ENCODE data around the gene LRFN2. TPM values are rescaled to one million over a fixed set of nuclear protein-coding genes. Genes with fewer than 3 reads are reported as not detected.

Gene LRFN2
- total and polyA plus RNA-seq, 2 experiments from 2014 or later = 0.29 to 2.5 TPM

DNA sequence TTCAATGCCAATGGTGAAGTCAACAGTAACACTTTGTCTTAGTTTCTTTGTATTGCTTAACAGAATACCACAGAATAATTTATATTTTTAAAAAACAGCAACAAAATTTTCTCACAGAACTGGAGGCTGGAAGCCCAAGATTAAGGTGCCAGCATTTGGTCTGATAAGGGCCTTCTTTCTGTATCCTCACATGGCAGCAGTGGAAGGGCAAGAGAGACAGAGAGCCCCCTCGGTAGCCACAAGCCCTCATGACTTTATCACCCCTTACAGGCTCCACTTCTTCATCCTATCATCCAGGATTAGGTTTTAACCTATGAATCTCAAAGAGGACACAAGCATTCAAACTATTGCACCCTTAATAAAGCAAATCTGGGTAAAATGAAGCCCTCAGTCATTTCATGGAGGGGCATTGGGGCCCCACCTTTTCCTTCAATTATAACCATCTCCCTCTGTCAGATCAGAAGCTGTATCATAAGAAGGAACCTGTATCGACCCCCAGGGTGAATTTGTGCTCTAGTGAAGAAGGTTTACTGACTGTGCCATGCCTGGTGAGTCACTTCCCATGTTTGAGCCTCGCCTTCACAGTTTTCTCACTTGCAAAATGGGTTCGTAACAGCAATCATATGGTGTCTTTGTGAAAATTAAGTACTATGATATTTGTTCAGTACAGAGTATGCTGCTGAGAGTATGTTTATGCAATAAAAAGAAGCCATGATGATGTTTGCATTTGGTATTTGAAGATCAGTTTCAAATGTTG is 178.2 kb downstream of the LRFN2 start (continued):
- TF ChIP-seq, protein P1, sequence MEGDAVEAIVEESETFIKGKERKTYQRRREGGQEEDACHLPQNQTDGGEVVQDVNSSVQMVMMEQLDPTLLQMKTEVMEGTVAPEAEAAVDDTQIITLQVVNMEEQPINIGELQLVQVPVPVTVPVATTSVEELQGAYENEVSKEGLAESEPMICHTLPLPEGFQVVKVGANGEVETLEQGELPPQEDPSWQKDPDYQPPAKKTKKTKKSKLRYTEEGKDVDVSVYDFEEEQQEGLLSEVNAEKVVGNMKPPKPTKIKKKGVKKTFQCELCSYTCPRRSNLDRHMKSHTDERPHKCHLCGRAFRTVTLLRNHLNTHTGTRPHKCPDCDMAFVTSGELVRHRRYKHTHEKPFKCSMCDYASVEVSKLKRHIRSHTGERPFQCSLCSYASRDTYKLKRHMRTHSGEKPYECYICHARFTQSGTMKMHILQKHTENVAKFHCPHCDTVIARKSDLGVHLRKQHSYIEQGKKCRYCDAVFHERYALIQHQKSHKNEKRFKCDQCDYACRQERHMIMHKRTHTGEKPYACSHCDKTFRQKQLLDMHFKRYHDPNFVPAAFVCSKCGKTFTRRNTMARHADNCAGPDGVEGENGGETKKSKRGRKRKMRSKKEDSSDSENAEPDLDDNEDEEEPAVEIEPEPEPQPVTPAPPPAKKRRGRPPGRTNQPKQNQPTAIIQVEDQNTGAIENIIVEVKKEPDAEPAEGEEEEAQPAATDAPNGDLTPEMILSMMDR (conservative IDR thresholded peaks at IDR 0.05; ENCODE audit: low read depth in 2 of 2) = no peak
- TF ChIP-seq, protein P2, sequence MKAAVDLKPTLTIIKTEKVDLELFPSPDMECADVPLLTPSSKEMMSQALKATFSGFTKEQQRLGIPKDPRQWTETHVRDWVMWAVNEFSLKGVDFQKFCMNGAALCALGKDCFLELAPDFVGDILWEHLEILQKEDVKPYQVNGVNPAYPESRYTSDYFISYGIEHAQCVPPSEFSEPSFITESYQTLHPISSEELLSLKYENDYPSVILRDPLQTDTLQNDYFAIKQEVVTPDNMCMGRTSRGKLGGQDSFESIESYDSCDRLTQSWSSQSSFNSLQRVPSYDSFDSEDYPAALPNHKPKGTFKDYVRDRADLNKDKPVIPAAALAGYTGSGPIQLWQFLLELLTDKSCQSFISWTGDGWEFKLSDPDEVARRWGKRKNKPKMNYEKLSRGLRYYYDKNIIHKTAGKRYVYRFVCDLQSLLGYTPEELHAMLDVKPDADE (IDR thresholded peaks at IDR 0.05) = no peak
- TF ChIP-seq ZNF331 (CRISPR knock-in tag; IDR thresholded peaks at IDR 0.05; ENCODE audit: low read depth) = no peak
- TF ChIP-seq POLR2AphosphoS5 (IDR thresholded peaks at IDR 0.05; ENCODE audit: low read depth) = no peak
- TF ChIP-seq, protein P3, sequence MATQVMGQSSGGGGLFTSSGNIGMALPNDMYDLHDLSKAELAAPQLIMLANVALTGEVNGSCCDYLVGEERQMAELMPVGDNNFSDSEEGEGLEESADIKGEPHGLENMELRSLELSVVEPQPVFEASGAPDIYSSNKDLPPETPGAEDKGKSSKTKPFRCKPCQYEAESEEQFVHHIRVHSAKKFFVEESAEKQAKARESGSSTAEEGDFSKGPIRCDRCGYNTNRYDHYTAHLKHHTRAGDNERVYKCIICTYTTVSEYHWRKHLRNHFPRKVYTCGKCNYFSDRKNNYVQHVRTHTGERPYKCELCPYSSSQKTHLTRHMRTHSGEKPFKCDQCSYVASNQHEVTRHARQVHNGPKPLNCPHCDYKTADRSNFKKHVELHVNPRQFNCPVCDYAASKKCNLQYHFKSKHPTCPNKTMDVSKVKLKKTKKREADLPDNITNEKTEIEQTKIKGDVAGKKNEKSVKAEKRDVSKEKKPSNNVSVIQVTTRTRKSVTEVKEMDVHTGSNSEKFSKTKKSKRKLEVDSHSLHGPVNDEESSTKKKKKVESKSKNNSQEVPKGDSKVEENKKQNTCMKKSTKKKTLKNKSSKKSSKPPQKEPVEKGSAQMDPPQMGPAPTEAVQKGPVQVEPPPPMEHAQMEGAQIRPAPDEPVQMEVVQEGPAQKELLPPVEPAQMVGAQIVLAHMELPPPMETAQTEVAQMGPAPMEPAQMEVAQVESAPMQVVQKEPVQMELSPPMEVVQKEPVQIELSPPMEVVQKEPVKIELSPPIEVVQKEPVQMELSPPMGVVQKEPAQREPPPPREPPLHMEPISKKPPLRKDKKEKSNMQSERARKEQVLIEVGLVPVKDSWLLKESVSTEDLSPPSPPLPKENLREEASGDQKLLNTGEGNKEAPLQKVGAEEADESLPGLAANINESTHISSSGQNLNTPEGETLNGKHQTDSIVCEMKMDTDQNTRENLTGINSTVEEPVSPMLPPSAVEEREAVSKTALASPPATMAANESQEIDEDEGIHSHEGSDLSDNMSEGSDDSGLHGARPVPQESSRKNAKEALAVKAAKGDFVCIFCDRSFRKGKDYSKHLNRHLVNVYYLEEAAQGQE (IDR thresholded peaks at IDR 0.05; ENCODE audit: unreplicated experiment) = no peak

DNA sequence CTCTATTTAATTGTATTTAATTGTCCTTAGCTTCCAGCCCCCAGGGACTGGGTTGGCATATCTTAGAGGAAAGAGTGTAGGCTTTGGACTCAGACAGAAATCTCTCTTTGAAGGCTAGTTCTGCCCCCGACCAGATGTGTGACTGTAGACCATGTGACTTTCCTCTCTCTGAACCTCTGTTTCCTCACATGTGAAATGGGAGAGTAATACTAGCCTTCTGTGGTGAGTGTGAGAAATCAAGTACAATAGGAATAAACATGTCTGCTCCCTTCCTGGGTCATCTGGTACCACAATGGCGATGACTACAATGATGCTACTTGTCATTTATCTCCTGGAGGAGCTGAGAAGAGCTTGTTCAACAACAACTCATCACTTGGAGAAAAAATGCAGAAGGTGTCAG is 179.9 kb downstream of the LRFN2 start:
- no peak overlapping the region for H3K4me3 Mint-ChIP-seq
- H3K4me2 ChIP-seq = no peak overlapping the region
- no peak overlapping the region for H3K27ac ChIP-seq (ENCODE audit: low read depth)
- H3K36me3 Mint-ChIP-seq (ENCODE audit: low read depth) = no peaks in the 10 kb centered on the region
- H3K27ac Mint-ChIP-seq = no peak overlapping the region
- ATAC-seq (no peak), DNase-seq (ENCODE audit: low spot score) (no peak)
- no peak overlapping the region for H2AFZ ChIP-seq
- no peaks in the 10 kb centered on the region; the same call in 2 of the 3 replicates for H3K9me3 Mint-ChIP-seq
- H3K36me3 ChIP-seq (ENCODE audit: insufficient read depth) = no peaks in the 10 kb centered on the region
- H3F3A ChIP-seq (replicated peaks; ENCODE audit: low read depth) = no peaks in the 10 kb centered on the region
- H4K20me1 ChIP-seq (replicated peaks; ENCODE audit: insufficient read depth) = no peaks in the 10 kb centered on the region
- H3K4me3 ChIP-seq = no peak overlapping the region
- H3K9me2 ChIP-seq (ENCODE audit: insufficient read depth) = no peaks in the 10 kb centered on the region
- no peaks in the 10 kb centered on the region for H3K79me2 ChIP-seq (replicated peaks; ENCODE audit: insufficient read depth)
- peaks cover 12% of the 10 kb centered on the region for H3K4me1 ChIP-seq (ENCODE audit: insufficient read depth)
- H3K27me3 ChIP-seq (ENCODE audit: insufficient read depth) = no peaks in the 10 kb centered on the region
- H3K4me1 Mint-ChIP-seq = peaks cover 18% of the 10 kb centered on the region
- peaks cover 6% of the 10 kb centered on the region for H3K27me3 Mint-ChIP-seq (ENCODE audit: insufficient read depth, low read depth, poor library complexity)
- no peak for TF ChIP-seq EZH2 (IDR thresholded peaks at IDR 0.05; ENCODE audit: low read depth, unreplicated experiment)
- no peak for TF ChIP-seq ZNF114 (CRISPR knock-in tag; IDR thresholded peaks at IDR 0.05)
- TF ChIP-seq JUNB (IDR thresholded peaks at IDR 0.05; ENCODE audit: unreplicated experiment) = no peak
- TF ChIP-seq, protein P1 (conservative IDR thresholded peaks at IDR 0.05; ENCODE audit: low read depth in 2 of 2) = no peak
- TF ChIP-seq EZH2phosphoT487 (IDR thresholded peaks at IDR 0.05; ENCODE audit: unreplicated experiment) = no peak
- TF ChIP-seq NANOG (IDR thresholded peaks at IDR 0.05; ENCODE audit: borderline replicate concordance) = no peak
- no peak for TF ChIP-seq ZNF331 (CRISPR knock-in tag; IDR thresholded peaks at IDR 0.05; ENCODE audit: low read depth)
- TF ChIP-seq POLR2AphosphoS5 (IDR thresholded peaks at IDR 0.05; ENCODE audit: low read depth) = no peak
- TF ChIP-seq CREB1 (CRISPR knock-in tag; IDR thresholded peaks at IDR 0.05; ENCODE audit: low read depth) = no peak
- TF ChIP-seq, protein P2 (IDR thresholded peaks at IDR 0.05) = no peak
- TF ChIP-seq, protein P3 (IDR thresholded peaks at IDR 0.05; ENCODE audit: unreplicated experiment) = no peak

Measured in GM23338 (cell line).